HG02885 (cell line): Measurements from ENCODE around the gene POLG.
A peak's percentile ranks its signal among the peaks of the same experiment; 100 is the strongest.

Source experiments
- ATAC-seq: cut with Tn5 transposase; IDR thresholded peaks from one replicate; pipeline ENCODE4 v1.9.1; 2021; ENCODE audit warnings: mild to moderate bottlenecking; ENCODE audit not compliant: unreplicated experiment, poor library complexity

The POLG gene

GRCh38 chr15:89358755-89359439 is 24.3 kb upstream of the POLG start:
- peak; percentile 87 for ATAC-seq

DNA sequence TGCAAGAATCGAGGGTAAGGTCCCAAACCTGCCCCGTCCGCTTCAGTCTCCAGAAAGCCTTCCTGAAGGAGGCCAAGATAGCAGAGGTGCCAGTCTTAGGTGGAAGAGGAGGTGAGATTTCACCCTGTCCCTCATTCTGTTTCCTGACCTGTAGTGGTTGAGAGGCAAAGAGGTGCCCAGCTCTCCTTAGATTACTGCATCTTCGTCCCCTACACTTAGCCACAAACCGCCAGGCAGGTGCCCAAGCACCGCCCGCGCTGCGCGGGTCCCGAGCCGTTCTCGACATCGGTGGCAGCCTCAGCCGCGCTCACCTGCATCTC is 23.8 kb upstream of the POLG start:
- ATAC-seq: no peak

- ATAC-seq: no peak
Measured at GRCh38 chr15:89356634-89357298, 22.1 kb upstream of the POLG start.

GRCh38 chr15:89353991-89354390 is 19.4 kb upstream of the POLG start:
- no peak for ATAC-seq

DNA sequence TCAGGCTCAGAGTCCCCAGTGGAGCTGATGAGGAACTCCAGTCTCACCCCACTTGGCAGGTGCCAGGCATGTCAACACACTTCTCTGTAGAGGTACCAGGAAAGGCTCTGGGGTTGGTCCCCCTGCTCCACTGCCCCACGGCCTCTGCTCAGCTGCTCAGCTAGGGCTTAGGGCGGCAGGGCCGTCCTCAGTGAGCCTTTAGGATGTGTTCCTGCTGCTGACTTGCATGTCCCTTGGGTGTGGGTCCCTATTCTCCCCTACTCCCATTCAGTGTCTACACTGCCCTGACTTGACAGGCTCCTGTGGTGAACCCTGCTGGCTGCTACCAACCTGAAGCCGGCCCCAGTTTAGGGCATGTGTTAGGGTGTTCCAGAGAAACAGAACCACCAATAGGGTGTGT is 17.9 kb upstream of the POLG start:
- ATAC-seq: no peak

GRCh38 chr15:89349206-89349558 is 14.6 kb upstream of the POLG start:
- no peak for ATAC-seq

DNA sequence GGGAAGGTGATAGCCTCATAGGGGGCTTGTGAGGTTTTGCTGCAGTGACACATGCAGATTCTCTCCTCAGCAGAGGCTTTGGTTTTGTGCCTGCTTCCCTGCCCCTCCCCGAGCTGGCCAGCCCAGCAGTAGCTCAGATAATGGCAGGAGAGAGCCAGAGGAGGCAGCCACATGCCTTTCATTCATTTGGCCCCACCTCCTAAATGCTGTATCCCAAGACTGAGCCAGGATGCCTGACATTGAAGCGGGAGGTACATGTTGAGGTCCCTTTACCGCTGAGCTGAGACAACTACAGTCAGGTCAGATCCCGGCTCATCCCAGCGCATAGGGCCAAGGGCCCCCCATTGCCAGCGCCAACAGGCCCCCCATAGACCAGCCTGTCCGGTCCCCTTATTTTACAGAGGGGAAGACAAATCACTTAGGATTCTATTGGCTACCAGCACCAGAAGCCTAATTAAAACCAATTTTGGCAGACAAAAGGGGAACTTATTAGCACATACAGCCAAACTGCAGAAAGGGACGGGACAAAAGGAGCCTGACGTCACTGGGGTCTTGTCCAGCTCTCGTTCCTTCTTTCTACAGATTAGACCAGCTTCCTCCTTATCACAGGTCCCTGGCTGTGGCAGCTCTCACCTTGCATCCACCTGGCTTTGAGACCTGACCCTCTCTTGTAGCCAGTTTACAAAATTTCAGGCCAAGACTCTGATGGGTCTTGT is 12.1 kb upstream of the POLG start:
- no peak for ATAC-seq

DNA sequence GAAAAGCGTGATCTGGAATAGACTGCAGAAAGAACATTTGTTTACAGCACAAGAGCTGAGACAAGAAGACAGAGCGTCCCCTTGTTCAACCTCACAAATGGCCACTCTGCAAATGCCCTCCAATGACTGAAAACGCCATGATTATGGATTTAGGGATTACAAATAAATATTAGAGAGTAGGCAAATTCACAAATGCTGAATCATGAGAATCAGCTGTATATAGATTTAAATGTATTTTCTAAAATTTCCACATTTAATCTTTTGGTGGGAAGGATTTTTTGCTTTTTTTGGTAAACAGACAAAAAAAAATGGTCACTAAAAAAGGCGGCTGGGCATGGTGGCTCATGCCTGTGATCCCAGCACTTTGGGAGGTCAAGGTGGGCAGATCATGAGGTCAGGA is 10.6 kb upstream of the POLG start:
- no peak for ATAC-seq

DNA sequence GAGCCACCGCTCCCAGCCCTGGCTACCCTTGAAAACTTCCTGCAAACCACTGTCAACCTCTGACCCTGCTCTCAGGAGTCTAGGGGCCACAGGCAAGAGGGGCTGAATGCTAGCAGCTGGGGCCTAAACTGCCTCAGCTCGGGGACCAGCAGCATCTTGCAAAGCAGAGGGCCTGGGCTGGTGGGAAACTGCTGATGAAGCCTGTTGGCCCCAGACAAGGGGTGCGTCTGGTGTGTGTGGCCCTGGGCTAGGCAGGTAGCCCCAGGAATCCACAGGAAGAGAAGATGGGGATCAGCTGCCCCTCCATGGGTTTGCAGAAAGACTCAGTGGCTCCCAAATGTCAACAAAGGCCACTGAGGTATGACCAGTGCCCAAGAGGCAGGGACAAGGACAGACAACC is 8.2 kb upstream of the POLG start:
- ATAC-seq: no peak

DNA sequence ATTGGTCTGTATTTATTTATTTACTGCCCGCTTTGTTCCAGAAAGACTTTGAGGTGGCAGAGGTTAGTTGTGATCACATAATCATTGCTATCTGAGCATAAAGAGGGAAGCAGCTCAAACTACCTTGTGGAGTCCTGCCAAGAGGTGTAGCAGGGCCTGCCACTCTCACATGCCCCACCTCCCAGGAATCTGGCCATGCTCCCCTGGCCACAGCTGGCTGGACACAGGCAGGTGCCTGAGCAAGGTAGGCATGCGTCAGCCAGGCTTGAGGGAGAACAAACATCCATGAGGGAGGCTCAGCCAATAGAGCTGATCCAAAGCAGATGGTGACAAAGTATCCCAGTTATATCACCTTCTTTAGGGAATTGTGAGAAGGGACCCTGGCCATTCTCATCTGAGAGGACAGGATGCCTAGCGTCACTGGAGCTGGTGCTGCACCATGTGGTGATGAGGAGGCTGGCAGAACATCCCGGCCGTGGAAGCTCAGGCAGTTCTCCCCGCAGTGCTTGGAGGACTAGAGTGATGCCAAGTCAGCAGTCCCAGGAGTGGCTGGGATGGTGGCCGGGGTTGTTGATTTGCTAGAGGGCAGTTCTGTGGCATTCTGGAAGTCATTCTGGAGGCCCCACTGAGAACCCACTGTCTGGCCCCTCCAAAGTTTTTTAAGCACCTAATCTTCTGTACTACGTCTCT is 6.8 kb upstream of the POLG start:
- no peak for ATAC-seq

- no peak for ATAC-seq
Measured at GRCh38 chr15:89340573-89340972, 5.9 kb upstream of the POLG start.

- ATAC-seq: no peak
Measured at GRCh38 chr15:89338036-89338435, 3.4 kb upstream of the POLG start.

GRCh38 chr15:89335298-89336041 is 846 bp upstream of the POLG start:
- no peak for ATAC-seq

- no peak for ATAC-seq
Measured at GRCh38 chr15:89333959-89334509, 590 bp downstream of the POLG start.

DNA sequence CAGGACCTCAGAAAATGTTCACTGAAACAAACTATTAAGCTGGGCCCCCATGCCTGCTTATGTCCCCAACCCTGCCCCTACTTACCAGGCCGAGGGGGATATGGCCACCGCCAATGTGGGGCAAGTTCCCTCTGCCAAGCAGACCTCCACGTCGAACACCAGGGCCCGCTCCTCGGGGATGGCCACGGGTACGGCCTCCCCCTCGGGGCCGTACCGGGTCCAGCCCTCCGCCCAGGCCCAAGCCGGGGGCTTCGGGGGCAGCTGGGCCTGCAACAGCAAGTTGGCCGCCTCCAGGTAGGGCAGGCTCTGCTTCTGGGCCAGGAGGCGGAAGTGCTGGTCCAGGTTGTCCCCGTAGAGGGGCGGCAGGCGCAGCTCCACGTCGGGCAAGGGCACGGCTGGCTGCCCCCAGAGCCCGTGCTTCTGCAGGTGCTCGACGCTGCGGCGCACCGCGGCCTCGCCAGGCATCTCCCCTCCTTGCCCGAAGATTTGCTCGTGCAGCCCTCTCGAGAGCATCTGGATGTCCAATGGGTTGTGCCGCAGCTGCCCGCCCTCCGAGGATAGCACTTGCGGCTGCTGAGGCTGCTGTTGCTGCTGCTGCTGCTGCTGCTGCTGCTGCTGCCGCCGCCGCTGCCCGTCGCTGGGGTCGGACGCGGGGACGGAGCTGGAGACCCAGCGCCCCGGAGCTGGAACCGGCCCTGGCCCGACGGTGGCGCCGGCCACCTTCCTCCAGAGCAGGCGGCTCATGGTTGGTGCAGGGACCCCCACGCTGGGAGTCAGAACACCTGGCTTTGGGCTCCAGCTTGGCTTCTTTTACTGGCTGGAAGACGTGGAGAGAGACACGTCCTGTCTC is 1.4 kb downstream of the POLG start:
- ATAC-seq: no peak

GRCh38 chr15:89332446-89332845 is 2.2 kb downstream of the POLG start:
- no peak for ATAC-seq

GRCh38 chr15:89330881-89331595 is 3.6 kb downstream of the POLG start:
- no peak for ATAC-seq

GRCh38 chr15:89330119-89330518 is 4.5 kb downstream of the POLG start:
- no peak for ATAC-seq
